GM21576 (cell line): ENCODE measurements around the gene VRK3.
"Not testable (repeated sequence)": the region's sequence is repeated elsewhere in the genome, so short reads cannot be mapped to it uniquely, and the experiment has no call there.

Source experiments
- ATAC-seq: cut with Tn5 transposase; IDR thresholded peaks from one replicate; pipeline ENCODE4 v1.9.1; 2021; ENCODE audit warnings: mild to moderate bottlenecking, moderate library complexity; ENCODE audit not compliant: unreplicated experiment

The VRK3 gene

DNA sequence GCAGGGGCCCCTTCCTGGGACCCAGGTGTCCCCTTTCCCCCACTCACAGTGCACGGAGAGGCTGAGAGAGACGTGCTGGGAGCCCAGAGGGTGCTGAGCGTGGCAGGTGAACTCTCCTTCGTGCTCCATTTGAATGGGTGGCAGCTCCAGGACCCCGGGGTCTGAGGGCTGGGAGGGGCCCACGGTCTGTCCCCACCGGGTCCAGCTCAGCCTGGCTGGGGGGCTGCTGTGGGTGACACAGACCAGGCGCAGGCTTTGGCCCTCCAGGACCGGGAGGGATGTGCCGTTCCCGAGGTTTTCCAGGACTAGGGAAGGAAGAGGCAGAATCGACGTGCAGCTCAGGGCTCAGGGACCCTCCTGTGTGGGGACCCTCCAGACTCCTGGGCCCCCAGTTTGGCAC, 66.6 kb downstream of the VRK3 start:
- ATAC-seq: not testable (repeated sequence)

- ATAC-seq: not testable (repeated sequence)
These were observed 67.0 kb downstream of the VRK3 start for GRCh38 chr19:49958144-49958543.

GRCh38 chr19:49957262-49957915, 67.8 kb downstream of the VRK3 start:
- no peak for ATAC-seq

DNA sequence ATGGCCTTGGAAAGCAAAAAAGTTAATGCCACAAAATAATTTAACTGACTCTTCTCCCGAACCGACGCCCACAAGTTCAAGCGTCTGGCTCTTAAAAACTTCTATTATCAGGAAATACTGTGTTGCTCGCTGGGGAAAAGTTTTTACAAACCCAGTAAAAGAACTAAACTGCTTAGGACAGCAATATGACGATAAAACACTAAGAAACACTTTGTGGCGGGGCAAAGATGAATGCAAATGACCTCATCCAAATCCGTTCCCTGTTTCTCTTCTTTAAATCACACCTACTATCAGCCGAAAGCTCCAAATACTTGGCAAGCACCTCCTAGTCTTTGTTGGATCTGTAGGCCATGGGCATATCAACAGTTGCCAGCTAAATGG, 69.1 kb downstream of the VRK3 start:
- no peak for ATAC-seq

DNA sequence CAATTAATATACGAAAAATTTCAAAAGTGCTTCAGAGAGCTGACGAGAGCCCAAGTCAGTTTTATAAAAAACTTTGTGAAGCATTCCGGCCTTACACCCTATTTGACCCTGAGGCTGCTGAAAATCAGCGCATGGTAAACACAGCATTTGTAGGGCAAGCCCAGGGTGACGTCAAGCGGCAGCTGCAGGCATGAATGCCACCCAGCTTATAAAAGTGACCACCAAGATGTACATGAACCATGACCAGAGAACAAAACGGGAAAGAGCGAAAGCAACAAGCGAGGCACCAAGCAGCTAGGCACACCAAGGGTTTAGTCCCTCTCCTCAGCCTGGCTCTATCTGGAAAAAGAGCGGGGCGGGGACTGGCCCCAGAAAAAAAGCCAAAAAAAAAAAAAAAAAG, 70.2 kb downstream of the VRK3 start:
- no peak for ATAC-seq

DNA sequence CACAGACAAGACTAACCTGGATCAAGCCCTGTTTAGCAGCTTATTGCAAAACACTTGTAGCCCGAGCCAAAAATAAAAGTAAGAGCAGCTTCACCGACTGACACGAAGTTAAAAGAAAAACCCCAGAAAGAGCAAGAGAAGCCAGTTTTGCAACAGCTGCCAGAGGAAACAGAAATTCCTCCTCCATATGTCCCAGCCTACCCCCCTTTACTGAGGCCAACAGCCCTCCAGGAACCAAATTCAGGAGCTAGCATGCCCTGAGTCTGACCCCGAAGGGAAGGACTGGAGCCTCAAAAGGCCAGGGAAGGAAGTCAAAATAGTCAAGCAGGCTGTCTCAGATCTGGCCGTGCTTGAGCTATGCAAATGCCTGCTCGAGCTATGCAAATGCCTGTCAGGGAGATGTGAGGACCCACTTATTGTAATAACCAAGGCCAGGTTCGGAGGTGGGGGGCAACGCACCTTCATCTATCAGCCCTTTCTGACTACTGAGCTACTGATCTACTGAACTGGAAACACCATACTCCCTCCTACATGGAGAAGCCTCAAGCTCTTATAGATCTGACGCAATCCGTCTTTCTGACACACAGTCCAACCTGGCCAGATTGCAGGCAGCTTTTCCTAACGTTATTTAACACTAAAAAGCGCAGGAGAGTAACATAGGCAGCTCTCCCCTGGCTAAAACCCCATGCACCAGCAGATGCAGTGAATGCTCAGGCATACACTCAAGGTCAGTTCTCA, 70.9 kb downstream of the VRK3 start:
- no peak for ATAC-seq

DNA sequence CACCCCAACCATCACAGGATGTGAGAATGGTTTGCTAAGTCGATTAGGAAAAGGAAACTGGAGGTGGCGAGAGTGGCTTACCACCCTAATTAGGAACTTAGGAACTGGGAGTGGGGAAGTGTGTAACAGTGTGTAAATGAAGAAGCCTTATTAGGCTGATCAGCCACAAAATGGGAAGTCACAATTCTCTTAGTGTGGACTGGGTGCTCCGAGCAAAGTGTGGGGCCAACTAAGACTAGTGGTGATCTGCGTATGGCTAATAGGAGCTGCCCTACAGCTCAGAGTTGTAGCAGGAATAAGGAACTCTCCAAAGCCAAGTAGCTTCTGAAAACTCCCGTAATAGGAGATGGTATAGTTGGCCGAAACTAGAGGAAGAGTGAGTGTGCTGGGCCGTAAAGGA, 71.8 kb downstream of the VRK3 start:
- ATAC-seq: no peak

GRCh38 chr19:49952906-49953305, 72.3 kb downstream of the VRK3 start:
- no peak for ATAC-seq

DNA sequence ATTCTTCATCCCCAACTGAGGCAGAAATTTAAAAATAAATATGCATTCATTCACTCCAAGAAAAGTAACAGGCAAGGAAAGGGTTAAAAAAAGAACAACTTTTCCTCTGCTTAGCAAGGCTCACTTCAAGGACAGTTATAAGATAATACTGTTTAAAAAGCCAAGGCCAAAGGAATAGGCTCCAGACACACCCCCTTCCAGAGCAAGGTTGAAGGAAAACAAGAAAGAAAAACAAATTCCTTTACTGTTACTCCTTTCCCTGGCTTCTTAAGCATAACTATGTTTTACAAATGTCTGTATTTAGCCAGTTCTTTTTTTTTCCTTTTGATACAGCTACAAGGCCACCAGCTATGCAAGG, 72.7 kb downstream of the VRK3 start:
- no peak for ATAC-seq

DNA sequence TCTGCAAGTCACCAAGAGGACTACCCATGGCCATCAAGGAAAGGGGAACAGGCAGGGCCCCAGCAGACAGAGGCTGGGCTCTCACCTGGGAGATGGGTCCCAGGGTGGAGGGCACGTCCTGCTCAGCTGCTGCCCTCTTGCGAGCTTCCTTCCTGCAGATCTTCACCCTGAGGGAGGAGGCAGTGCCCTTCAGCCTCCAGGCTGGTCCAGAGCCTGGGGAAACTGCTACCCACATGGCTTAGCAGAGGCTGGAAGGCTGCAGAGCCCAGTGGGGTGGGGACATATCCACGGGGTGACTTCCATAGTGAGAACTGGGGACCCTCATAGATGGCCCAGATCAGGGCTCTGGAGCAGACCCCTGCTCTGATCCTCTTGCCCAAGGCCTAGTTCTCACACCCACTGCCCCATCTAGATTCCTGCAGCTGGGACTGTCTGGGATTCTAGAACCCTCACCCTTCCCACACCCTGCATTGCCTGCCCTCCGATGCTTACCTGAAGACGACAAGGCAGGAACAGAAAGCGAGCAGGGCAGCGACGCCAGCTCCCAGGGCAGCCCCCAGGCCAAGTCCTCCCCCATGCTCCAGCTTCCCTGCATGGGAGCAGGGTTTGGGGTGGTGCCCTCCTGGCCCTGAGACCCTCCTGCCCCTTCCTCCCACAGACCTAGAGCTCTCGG, 73.2 kb downstream of the VRK3 start:
- no peak for ATAC-seq

DNA sequence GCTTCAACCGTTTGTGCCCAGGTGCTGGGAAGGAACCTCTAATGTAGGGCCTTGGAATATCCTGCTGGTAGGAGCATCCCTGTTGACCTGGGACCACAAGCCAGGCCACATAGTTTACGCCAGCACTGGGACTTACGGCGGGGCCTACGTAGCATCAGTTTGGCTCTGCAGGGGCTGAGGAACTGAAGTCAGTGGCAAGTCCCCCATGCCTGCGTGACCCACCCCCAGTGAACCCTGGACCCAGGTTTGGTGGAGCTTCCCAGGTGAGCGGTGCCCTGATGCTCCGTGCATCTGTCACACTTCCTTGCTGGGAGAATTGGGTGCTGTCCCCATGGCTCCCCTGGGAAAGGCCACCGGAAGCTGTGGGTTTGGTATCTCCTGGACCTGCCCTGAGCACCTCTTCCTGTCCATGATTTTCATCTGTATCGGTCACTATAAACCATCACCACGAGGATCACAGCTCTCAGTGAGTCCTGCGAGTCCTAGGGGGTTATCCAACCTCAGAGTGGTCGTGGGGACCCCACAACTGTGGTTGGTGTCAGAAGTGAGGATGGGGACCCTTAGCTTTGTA, 74.1 kb downstream of the VRK3 start:
- ATAC-seq: no peak

GRCh38 chr19:49950590-49950948, 74.6 kb downstream of the VRK3 start:
- ATAC-seq: no peak

- ATAC-seq: no peak
These were observed 75.2 kb downstream of the VRK3 start for GRCh38 chr19:49949742-49950589.

DNA sequence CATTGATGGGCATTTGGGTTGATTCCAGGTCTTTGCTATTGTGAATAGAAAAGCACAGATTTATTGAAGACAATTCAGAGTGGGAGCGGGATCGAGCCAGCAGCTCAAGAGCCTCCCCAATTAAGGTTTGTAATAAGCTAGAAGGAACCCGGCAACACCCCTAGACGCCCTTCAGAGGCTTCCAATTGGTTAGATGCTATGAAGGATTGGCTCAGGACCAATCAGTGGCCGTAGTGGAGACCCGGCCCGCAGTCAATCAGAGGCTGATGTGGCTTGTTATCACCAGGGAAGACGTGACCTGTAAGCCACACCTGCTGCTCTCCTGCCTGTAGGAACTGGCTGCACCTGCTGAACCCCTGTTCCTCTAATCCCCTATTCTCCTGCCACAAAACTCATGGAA, 78.8 kb downstream of the VRK3 start:
- ATAC-seq: no peak

GRCh38 chr19:49944567-49944966, 80.6 kb downstream of the VRK3 start:
- not testable (repeated sequence) for ATAC-seq

- no peak for ATAC-seq
These were observed 84.7 kb downstream of the VRK3 start for GRCh38 chr19:49940482-49940791.

GRCh38 chr19:49939721-49940481, 85.3 kb downstream of the VRK3 start:
- no peak for ATAC-seq

DNA sequence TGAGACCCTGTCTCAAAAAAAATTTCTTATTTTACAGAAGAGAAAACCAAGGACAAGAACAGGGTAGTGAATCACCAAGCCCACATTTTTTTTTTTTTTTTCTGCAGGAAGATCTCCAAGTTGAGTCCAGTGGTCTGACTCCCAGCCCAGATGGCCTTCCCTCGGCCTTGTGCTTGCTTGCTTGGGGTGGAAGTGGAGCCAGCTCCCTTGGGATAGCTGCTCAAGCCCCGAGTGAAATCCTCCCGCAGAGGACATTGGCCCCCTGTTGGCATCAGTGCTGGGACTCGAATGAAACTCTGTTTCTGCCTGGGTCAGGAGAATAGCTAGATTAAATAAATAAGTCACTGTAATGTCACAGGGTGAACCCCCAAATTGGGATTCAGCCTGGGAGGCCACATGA, 86.5 kb downstream of the VRK3 start:
- no peak for ATAC-seq

DNA sequence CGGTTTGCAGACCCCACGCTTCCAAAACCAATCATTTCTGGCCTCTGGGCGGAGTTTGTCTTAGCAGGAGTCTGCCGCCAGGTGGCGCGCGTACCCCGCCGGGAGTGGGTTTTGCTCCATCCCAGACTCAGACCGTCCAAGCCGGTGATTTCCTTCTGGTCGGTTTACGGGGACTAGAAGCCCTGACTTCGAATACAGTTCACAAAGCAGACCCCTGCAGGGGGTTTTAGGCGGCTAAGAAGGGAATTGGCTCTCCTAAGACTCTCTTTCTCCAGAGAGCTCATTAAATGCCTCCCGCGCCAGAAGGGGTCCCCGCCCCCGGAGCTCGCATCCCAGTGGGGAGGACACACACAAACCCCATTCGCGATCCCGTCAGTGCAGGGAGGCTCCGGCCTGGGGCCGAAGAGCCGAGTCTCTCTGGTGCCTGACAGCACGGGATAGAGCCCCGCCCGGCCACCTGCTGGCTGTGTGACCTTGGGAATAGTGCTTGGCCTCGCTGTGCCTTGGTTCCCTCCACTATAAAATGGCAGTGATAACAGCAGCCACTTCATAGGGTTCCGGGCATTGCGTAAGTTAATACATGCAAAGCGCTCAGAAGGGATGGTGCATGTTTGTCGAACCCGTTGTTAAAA, 87.3 kb downstream of the VRK3 start:
- ATAC-seq: no peak

GRCh38 chr19:49936549-49936948, 88.6 kb downstream of the VRK3 start:
- ATAC-seq: no peak
